ENCODE results near the gene TMEM250. TPM values are rescaled to one million over a fixed set of nuclear protein-coding genes. Genes with fewer than 3 reads are reported as not detected.

Gene TMEM250
- total RNA-seq, 1 experiment from 2014 or later: 43.2 TPM

DNA sequence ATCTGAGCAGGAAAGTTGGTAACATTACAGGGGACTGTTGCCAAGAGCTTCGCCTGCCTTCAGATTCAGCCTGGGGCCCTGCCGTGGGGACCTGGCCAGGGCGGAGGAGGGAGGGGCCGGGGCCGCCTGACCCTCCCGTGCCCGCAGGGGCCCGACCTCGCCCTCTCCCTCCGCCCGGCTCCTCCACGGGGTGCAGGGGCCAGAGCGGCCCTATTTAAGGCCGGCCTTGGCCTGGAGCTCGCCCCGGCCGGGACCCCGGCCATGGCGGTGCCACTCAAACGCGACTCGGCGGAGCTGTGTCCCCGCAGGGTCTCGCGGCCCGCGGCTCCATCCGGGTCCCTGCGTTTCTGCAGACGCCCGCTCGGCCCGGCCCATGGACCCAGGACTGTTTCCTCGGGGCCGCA, 757 bp downstream of the TMEM250 start:
- H3K9me3 Mint-ChIP-seq (ENCODE audit: unreplicated experiment): no peaks in the 10 kb centered on the region
- intact Hi-C loops (cut with micrococcal nuclease): no loop called here
- TF ChIP-seq, protein P1, sequence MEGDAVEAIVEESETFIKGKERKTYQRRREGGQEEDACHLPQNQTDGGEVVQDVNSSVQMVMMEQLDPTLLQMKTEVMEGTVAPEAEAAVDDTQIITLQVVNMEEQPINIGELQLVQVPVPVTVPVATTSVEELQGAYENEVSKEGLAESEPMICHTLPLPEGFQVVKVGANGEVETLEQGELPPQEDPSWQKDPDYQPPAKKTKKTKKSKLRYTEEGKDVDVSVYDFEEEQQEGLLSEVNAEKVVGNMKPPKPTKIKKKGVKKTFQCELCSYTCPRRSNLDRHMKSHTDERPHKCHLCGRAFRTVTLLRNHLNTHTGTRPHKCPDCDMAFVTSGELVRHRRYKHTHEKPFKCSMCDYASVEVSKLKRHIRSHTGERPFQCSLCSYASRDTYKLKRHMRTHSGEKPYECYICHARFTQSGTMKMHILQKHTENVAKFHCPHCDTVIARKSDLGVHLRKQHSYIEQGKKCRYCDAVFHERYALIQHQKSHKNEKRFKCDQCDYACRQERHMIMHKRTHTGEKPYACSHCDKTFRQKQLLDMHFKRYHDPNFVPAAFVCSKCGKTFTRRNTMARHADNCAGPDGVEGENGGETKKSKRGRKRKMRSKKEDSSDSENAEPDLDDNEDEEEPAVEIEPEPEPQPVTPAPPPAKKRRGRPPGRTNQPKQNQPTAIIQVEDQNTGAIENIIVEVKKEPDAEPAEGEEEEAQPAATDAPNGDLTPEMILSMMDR (IDR thresholded peaks at IDR 0.05; ENCODE audit: unreplicated experiment): no peak
- no peak for DNase-seq (ENCODE audit: unreplicated experiment)
- H3K4me3 Mint-ChIP-seq (ENCODE audit: unreplicated experiment): peak overlapping the region; percentile 73
- ChIA-PET CTCF (interaction anchor here (0.6 to 1.9 kb wide), 5 partner anchors 18 to 151 kb away, joined by 3 to 7 read pairs (median 3); no protein-coding TSS in a partner anchor), POLR2A (interaction anchor here (0.7 to 1.8 kb wide), 9 partner anchors 9 to 166 kb away, joined by 3 to 28 read pairs (median 5); partner anchors contain the start of genes NACC2 and UBAC1)
- no peaks in the 10 kb centered on the region for H3K4me1 Mint-ChIP-seq (ENCODE audit: insufficient read depth, unreplicated experiment)
- peaks cover 32% of the 10 kb centered on the region for H3K36me3 Mint-ChIP-seq (ENCODE audit: insufficient read depth, unreplicated experiment)
- BruUV-seq (replicated peaks): TSS peak; percentile 2
- H3K27ac Mint-ChIP-seq (ENCODE audit: low read depth, unreplicated experiment): no peak overlapping the region
- no peaks in the 10 kb centered on the region for H3K27me3 Mint-ChIP-seq (ENCODE audit: insufficient read depth, unreplicated experiment)

DNA sequence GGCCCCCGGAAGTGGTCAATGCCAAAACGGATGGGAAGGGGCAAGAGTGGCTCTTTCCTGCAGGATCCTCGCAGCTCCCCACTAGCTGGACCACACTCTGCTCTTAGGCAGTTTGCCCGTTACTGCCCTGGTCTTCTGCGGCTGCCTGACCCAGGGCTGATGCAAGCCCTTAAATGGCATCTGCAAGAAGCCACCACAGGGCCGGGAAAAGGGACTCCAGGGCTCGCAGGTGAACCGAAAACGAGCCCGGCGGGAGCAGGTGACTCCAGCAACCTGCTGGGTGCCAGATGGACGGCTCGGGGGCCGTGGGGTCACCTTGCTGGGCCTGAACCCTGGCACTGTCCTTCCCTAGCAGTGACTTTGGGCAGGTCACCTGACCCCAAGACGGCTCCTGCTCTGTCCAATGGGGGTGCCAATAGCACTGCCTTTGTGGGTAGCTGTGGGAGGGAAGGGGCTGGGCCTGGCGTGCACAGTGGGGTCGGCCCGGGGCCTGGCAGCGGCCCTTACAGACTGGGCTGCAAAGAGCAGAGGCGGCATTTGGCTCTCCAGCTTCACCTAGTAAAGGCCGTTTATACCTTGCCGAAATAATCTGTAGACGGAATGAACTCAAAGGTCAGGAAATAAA, 1.3 kb downstream of the TMEM250 start:
- no TSS peak for BruUV-seq (replicated peaks)
- CTCF ChIA-PET: interaction anchor here (0.6 to 1.9 kb wide), 5 partner anchors 18 to 151 kb away, joined by 3 to 7 read pairs (median 3); no protein-coding TSS in a partner anchor
- intact Hi-C loops (cut with micrococcal nuclease): no loop called here

DNA sequence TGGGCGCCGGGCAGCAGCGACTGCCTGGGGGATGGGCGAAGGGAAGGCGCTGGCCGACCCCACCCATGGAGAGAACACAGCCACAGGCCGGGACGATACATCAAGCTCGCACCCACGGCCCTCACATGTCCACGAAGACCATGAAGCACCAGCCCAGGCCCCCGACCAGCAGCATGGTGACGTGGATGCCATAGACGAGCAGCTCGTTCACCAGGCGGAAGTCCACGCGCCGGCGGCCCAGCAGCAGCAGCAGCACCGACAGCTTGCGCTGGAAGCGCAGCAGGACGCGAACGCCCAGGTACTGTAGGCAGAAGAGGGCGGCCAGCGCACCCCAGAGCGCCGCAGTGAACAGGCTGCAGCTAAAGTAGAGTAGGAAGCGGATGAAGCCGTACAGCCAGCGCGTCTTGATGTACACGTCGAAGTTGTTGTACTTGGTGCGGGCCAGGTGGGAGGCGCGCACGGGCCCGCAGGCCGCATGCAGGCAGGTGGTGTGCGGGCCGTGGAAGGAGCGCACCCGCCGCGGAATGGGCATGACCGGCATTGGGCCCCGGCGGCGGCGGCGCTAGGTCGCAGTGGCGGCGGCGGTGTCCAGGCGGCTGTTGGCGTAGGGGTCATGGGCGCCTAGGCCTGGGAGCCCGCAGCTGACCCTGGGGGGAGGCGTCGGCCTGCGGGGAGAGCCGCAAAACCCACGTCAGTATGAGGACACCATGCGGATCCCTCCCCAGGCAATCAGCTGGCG, 2.1 kb downstream of the TMEM250 start:
- CTCF ChIA-PET: interaction anchor here (0.6 to 1.9 kb wide), 2 partner anchors 150 to 154 kb away, joined by 3 to 7 read pairs; no protein-coding TSS in a partner anchor
- no peak for DNase-seq (ENCODE audit: unreplicated experiment)
- POLR2A ChIA-PET: interaction anchor here (1.7 kb wide), 1 partner anchor 22 kb away, joined by 28 read pairs; the partner anchor contains the start of gene NACC2
- BruUV-seq (replicated peaks): no TSS peak
- Mint-ChIP-seq H3K36me3 (ENCODE audit: insufficient read depth, unreplicated experiment) (peaks cover 32% of the 10 kb centered on the region), H3K4me3 (ENCODE audit: unreplicated experiment) (no peak overlapping the region), H3K27me3 (ENCODE audit: insufficient read depth, unreplicated experiment) (no peaks in the 10 kb centered on the region), H3K27ac (ENCODE audit: low read depth, unreplicated experiment) (no peak overlapping the region), H3K9me3 (ENCODE audit: unreplicated experiment) (no peaks in the 10 kb centered on the region), H3K4me1 (ENCODE audit: insufficient read depth, unreplicated experiment) (peaks cover 4% of the 10 kb centered on the region)
- intact Hi-C loops (cut with micrococcal nuclease): no loop called here
- TF ChIP-seq, protein P1 (IDR thresholded peaks at IDR 0.05; ENCODE audit: unreplicated experiment): no peak

More for the DNA sequence above, 1.3 kb downstream of the TMEM250 start:
- no peaks in the 10 kb centered on the region for H3K9me3 Mint-ChIP-seq (ENCODE audit: unreplicated experiment)
- H3K27ac Mint-ChIP-seq (ENCODE audit: low read depth, unreplicated experiment): no peak overlapping the region
- no peak for DNase-seq (ENCODE audit: unreplicated experiment)
- TF ChIP-seq, protein P1 (IDR thresholded peaks at IDR 0.05; ENCODE audit: unreplicated experiment): no peak
- peaks cover 32% of the 10 kb centered on the region for H3K36me3 Mint-ChIP-seq (ENCODE audit: insufficient read depth, unreplicated experiment)
- peak overlapping the region; percentile 73 for H3K4me3 Mint-ChIP-seq (ENCODE audit: unreplicated experiment)
- no peaks in the 10 kb centered on the region for H3K27me3 Mint-ChIP-seq (ENCODE audit: insufficient read depth, unreplicated experiment)
- H3K4me1 Mint-ChIP-seq (ENCODE audit: insufficient read depth, unreplicated experiment): peaks cover under 1% of the 10 kb centered on the region
- POLR2A ChIA-PET: interaction anchor here (0.8 to 1.8 kb wide), 8 partner anchors 8 to 166 kb away, joined by 3 to 28 read pairs (median 8); partner anchors contain the start of genes NACC2 and UBAC1

Data from MCF 10A (cell line).